Lower leg skin (tissue), 3 donors: ENCODE data around the gene BICRAL.

ENCODE experiments used
- POLR2A ChIP-seq, 2 donors: fragments of 450-650 bp; IDR thresholded peaks; one replicate each; pipeline ENCODE4 v1.6.1; 2016 to 2017; ENCODE audit warnings: antibody characterized with exemption in 2 of 2, mild to moderate bottlenecking in 1 of 2, moderate library complexity in 1 of 2
- TF ChIP-seq, protein P1 (sequence below), 3 donors: fragments of 450-650 bp; IDR thresholded peaks; one replicate each; pipeline ENCODE4 v1.5.1; 2016; ENCODE audit warnings: antibody characterized with exemption in 3 of 3, mild to moderate bottlenecking in 3 of 3, moderate library complexity in 2 of 3

DNA sequence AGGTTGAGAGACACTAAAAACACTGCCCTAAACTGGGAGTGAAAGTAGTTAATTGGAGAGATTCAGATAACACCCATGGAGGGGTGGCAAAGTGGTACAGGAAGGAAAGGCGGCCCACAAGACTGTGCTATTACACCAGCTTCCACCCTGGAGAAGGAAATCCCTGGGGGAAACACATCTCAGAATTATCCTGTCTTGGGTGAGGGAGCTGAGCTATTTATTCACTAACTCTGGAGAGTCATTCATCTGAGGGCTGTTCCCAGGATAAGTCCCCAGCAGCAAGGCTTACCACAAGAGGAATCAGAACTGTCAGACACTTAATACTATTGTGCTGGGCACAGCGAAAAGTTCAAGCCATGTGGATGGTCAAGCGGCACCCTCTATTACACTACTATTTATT is 45.9 kb upstream of the BICRAL start:
- no peak for TF ChIP-seq POLR2A (IDR thresholded peaks at IDR 0.05)
- TF ChIP-seq, protein P1, sequence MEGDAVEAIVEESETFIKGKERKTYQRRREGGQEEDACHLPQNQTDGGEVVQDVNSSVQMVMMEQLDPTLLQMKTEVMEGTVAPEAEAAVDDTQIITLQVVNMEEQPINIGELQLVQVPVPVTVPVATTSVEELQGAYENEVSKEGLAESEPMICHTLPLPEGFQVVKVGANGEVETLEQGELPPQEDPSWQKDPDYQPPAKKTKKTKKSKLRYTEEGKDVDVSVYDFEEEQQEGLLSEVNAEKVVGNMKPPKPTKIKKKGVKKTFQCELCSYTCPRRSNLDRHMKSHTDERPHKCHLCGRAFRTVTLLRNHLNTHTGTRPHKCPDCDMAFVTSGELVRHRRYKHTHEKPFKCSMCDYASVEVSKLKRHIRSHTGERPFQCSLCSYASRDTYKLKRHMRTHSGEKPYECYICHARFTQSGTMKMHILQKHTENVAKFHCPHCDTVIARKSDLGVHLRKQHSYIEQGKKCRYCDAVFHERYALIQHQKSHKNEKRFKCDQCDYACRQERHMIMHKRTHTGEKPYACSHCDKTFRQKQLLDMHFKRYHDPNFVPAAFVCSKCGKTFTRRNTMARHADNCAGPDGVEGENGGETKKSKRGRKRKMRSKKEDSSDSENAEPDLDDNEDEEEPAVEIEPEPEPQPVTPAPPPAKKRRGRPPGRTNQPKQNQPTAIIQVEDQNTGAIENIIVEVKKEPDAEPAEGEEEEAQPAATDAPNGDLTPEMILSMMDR (IDR thresholded peaks at IDR 0.05) = no peak
